IgD-negative memory B cell (primary cell): ENCODE results near the gene PIP4K2A. TPM values are rescaled to one million over a fixed set of nuclear protein-coding genes. Genes with fewer than 3 reads are reported as not detected.

Experiments used
- H3K27ac Mint-ChIP-seq, 3 donors: one replicate each; pipeline ENCODE4 v1.8.0; 2020 to 2022; ENCODE audit warnings: mild to moderate bottlenecking in 3 of 3, mixed read lengths in 3 of 3, moderate library complexity in 1 of 3
- H3K27me3 Mint-ChIP-seq: one replicate; pipeline ENCODE4 v1.8.0; 2021; ENCODE audit warnings: mixed read lengths
- H3K36me3 Mint-ChIP-seq: one replicate; pipeline ENCODE4 v1.8.0; 2020; ENCODE audit warnings: mild to moderate bottlenecking, mixed read lengths
- H3K4me1 Mint-ChIP-seq, 3 donors: one replicate each; pipeline ENCODE4 v1.8.0; 2020 to 2022; ENCODE audit warnings: mixed read lengths in 3 of 3, mild to moderate bottlenecking in 1 of 3
- H3K4me3 Mint-ChIP-seq, 4 donors: one replicate each; pipeline ENCODE4 v1.8.0; 2020 to 2022; ENCODE audit warnings: mild to moderate bottlenecking in 4 of 4, mixed read lengths in 4 of 4, moderate library complexity in 3 of 4
- H3K9me3 Mint-ChIP-seq, 3 donors: one replicate each; pipeline ENCODE4 v1.8.0; 2020 to 2021; ENCODE audit warnings: mixed read lengths in 3 of 3, mild to moderate bottlenecking in 1 of 3
- polyA plus RNA-seq: library from polyadenylated mRNA; unstranded; fragments of 300-500 nt; fragmentation: Illumina TruSeq; gene quantifications from one replicate; pipeline ENCODE4 v1.2.3, GENCODE V29; 2021

Gene PIP4K2A
- polyA plus RNA-seq, 1 donor from 2014 or later: 43.2 TPM

DNA sequence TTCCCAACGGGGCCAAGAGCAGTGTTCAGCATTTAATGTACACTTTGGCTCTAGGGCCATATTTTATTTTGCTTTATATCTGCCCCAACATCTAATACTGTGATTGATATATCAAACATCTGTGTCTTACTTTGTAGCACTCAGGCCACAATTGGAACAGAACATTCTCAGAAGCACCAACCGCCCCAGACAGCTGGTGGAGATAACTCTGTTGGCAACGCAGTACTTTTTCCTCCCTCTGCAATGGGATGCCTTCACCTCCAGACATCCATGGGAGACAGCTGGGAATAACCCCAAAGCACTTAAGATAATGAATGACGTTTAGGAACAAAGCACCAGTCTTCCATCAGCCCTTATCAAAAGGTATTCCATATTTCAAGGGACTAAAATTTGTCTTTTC, 57.4 kb downstream of the PIP4K2A start:
- no peaks in the 10 kb centered on the region for H3K27me3 Mint-ChIP-seq
- H3K9me3 Mint-ChIP-seq: no peaks in the 10 kb centered on the region
- peak overlapping the region in 2 of 3 donors; percentile 86 to 90 for H3K27ac Mint-ChIP-seq
- H3K4me3 Mint-ChIP-seq: peak overlapping the region in 3 of 4 donors; percentile 51 to 71 (median 69)
- peaks cover 7% of the 10 kb centered on the region for H3K36me3 Mint-ChIP-seq
- H3K4me1 Mint-ChIP-seq: peaks cover 65 to 76% (median 75%) of the 10 kb centered on the region in 3 donors

DNA sequence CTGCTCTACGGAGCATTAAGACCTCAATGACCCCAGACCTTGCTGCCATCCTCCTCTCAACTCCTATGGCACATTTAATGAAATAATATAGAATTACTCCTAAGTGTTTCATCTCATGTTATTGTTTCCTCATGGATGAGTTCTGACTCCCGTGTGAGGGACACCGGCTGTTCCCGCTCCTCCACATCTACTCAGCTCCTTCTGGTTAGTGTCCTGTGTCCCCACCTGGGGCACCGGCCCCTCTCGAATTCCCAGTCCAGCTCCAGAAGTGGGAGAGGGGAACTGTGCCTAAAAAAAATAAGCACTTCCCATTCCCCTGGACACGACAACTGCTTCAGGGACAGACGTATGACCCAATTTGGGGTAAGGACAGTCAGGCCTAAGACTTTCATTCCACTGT, 58.3 kb downstream of the PIP4K2A start:
- Mint-ChIP-seq H3K27ac (peak overlapping the region; percentile 82 to 94 (median 91)), H3K4me3 (peak overlapping the region in 3 of 4 donors; percentile 77 to 88 (median 83)), H3K36me3 (peaks cover 7% of the 10 kb centered on the region), H3K4me1 (peaks cover 68 to 79% (median 78%) of the 10 kb centered on the region in 3 donors), H3K9me3 (no peaks in the 10 kb centered on the region), H3K27me3 (no peaks in the 10 kb centered on the region)

DNA sequence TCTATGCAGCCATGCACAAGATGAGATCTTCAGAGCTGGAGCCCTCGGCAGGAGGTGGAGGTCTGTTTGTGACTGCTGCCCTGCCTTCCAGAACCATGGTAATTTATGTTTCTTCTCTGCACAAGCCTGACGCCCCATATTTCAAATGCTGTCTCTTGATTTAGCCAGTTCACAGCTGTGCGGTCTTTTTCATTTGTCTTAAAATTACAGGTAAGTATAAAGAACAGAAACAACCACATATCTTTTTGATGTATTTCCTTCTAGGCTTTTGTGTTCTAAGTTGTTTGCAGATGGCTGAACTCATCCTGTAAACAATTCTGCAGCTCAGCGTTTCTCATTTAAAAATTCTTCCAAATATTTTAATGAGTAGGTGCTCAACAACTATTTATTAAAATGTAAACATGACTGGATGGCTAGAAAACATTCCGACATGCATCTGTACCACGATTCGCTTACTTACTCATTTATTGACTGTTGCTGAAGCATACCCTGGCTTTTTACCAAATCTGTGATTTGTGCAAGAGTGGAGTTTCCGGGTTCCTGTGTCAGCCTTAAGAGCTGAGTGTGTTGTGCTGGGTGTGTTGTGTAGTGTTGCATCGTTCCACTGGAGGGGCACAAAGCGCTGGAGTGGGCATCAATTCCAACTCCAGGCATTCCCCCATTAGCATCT, 58.9 kb downstream of the PIP4K2A start:
- H3K27ac Mint-ChIP-seq: peak overlapping the region; percentile 82 to 94 (median 91)
- H3K9me3 Mint-ChIP-seq: no peaks in the 10 kb centered on the region
- H3K27me3 Mint-ChIP-seq: no peaks in the 10 kb centered on the region
- H3K36me3 Mint-ChIP-seq: peaks cover 7% of the 10 kb centered on the region
- H3K4me1 Mint-ChIP-seq: peaks cover 69 to 80% (median 79%) of the 10 kb centered on the region in 3 donors
- H3K4me3 Mint-ChIP-seq: peak overlapping the region; percentile 64 to 88 (median 80)

DNA sequence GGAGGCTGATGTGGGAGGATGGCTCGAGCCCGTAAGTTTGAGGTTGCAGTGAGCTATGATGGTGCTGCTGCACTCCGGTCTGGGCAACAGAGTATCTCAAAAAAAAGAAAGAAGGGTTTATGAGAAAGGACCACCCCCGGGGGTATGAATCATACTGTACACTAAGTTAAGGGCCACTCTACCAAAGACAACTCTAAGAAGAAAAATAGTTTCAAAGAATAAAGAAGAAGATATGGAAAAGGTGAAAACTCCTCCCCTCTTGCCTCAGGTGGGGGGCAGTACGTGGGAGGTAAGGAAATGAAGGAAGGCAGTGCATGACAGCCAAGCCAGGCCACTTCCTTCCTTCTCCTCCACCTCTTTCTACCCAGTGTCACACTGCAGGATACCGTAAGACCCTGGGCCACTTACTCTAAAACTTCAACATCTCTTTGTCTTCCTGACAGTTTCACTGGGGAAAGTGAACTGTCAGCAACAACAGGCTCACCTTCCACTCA, 61.3 kb downstream of the PIP4K2A start:
- peak overlapping the region; percentile 31 to 88 (median 50) for H3K4me3 Mint-ChIP-seq
- peaks cover 7% of the 10 kb centered on the region for H3K36me3 Mint-ChIP-seq
- H3K27ac Mint-ChIP-seq: peak overlapping the region; percentile 58 to 95 (median 87)
- H3K4me1 Mint-ChIP-seq: peaks cover 76 to 86% (median 82%) of the 10 kb centered on the region in 3 donors
- H3K27me3 Mint-ChIP-seq: no peaks in the 10 kb centered on the region
- no peaks in the 10 kb centered on the region for H3K9me3 Mint-ChIP-seq

DNA sequence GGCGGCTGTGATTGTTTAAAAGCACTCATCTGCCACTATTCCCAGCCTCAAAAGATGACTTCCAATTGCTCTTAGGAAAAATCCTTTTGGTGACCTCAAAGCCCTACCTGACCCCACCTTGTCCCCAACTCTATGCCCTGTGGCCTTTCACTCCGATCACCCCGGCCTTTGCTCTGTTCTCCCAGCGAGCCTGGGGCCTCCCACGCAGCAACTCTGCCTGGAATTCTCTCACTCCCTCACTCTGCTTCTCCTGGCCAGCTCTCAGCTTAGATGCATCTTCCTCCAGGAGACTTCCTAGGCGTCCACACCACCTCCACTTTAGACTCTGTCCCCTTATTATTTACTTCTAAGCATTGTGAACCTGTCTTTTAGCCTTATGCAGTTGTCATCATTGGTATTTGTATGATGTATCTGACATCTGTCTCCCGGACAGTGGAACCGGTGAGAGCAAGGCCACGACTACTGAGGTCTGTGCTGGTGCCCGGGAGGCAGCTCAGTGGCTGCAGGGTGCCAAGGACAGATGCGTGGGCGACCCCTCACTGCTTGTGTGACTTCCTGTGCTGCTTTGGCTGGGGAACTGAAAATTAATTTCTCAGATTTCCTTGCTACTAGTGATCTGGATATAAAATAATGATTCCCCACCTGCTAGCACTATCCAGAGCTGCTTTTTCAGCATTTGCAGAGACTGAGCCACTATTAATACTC, 63.0 kb downstream of the PIP4K2A start:
- Mint-ChIP-seq H3K27ac (peak overlapping the region; percentile 56 to 95 (median 92)), H3K27me3 (no peaks in the 10 kb centered on the region), H3K9me3 (no peaks in the 10 kb centered on the region), H3K4me3 (peak overlapping the region; percentile 31 to 91 (median 60)), H3K36me3 (no peaks in the 10 kb centered on the region), H3K4me1 (peaks cover 80 to 90% (median 85%) of the 10 kb centered on the region in 3 donors)

- Mint-ChIP-seq H3K9me3 (no peaks in the 10 kb centered on the region), H3K4me3 (peak overlapping the region; percentile 52 to 92 (median 74)), H3K36me3 (no peaks in the 10 kb centered on the region), H3K27ac (peak overlapping the region; percentile 55 to 81 (median 80)), H3K27me3 (no peaks in the 10 kb centered on the region), H3K4me1 (peaks cover 74 to 82% (median 80%) of the 10 kb centered on the region in 3 donors)
These were observed 64.4 kb downstream of the PIP4K2A start for GRCh38 chr10:22649994-22650393.

- peak overlapping the region; percentile 55 to 81 (median 80) for H3K27ac Mint-ChIP-seq
- no peaks in the 10 kb centered on the region for H3K9me3 Mint-ChIP-seq
- H3K4me1 Mint-ChIP-seq: peaks cover 75 to 80% (median 79%) of the 10 kb centered on the region in 3 donors
- no peaks in the 10 kb centered on the region for H3K27me3 Mint-ChIP-seq
- H3K36me3 Mint-ChIP-seq: no peaks in the 10 kb centered on the region
- H3K4me3 Mint-ChIP-seq: peak overlapping the region; percentile 52 to 92 (median 74)
These were observed 65.0 kb downstream of the PIP4K2A start for GRCh38 chr10:22649390-22649841.

DNA sequence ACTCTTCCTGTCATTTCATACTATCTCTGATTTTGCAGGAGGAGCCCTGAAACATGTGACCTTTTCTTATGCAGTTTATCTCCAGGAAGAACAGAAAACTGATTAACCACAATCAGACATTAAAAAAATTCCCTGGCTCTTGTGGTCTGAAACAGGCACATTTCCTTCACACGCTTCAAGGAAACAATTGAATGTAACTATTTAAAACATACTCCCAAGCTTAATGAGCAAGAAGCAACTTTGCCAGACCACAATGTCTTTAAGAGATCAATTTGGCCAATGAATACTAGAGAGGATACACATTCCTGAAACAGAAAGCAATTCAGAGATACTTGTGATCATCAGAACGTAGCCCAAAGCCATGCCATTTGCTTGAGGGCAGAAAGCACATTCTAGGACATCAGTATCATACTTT, 65.8 kb downstream of the PIP4K2A start:
- no peaks in the 10 kb centered on the region for H3K36me3 Mint-ChIP-seq
- peak overlapping the region; percentile 55 to 89 (median 81) for H3K27ac Mint-ChIP-seq
- peak overlapping the region; percentile 31 to 85 (median 58) for H3K4me3 Mint-ChIP-seq
- H3K4me1 Mint-ChIP-seq: peaks cover 80 to 85% (median 82%) of the 10 kb centered on the region in 3 donors
- no peaks in the 10 kb centered on the region for H3K9me3 Mint-ChIP-seq
- no peaks in the 10 kb centered on the region for H3K27me3 Mint-ChIP-seq

DNA sequence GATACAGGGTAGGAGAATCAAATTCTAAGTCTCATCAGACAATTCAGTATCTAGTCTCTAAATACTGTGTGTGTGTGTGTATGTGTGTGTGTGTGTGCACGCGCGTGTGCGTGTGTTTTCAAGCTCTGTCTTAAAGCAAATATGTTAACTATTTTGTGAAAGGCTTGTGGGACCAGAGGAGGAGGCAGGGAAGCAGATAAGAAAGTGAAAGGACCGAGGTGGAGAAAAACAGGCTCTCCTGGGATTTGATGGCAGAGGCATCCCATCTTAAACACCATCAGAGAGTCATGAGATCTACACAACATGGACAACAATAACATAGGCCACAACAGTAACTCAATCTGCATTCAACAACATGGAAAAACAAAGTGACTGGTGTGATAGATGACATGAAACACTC, 67.1 kb downstream of the PIP4K2A start:
- no peaks in the 10 kb centered on the region for H3K27me3 Mint-ChIP-seq
- peaks cover 78 to 83% (median 80%) of the 10 kb centered on the region in 3 donors for H3K4me1 Mint-ChIP-seq
- peak overlapping the region; percentile 55 to 89 (median 72) for H3K27ac Mint-ChIP-seq
- H3K9me3 Mint-ChIP-seq: no peaks in the 10 kb centered on the region
- no peaks in the 10 kb centered on the region for H3K36me3 Mint-ChIP-seq
- peak overlapping the region in 3 of 4 donors; percentile 18 to 85 (median 49) for H3K4me3 Mint-ChIP-seq

GRCh38 chr10:22646388-22646853, 68.0 kb downstream of the PIP4K2A start:
- Mint-ChIP-seq H3K36me3 (no peaks in the 10 kb centered on the region), H3K4me3 (peak overlapping the region in 3 of 4 donors; percentile 18 to 69 (median 65)), H3K27me3 (no peaks in the 10 kb centered on the region), H3K27ac (peak overlapping the region; percentile 55 to 89 (median 72)), H3K9me3 (no peaks in the 10 kb centered on the region), H3K4me1 (peaks cover 73 to 83% (median 74%) of the 10 kb centered on the region in 3 donors)

DNA sequence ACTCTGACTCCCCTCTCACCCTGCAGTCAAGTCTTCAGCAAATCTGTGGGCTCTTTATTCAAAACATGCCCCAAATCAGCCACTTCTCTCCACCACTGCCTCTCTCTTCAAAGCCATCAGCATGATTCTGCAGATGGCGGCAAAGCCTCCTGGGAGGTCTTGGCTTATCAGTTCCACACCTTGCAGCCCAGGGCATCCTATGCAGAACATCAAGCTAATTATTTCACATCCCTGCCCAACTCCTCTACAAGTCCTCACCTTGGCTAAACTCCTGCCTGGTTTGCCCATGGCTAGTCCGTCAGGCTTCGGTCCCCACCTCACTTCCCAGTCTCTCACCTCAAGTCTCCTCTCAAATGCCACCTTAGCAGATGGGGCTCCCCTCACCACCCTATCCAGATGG, 70.2 kb downstream of the PIP4K2A start:
- Mint-ChIP-seq H3K36me3 (no peaks in the 10 kb centered on the region), H3K4me3 (peak overlapping the region in 1 of 4 donors; percentile 76), H3K4me1 (peaks cover 52 to 74% (median 59%) of the 10 kb centered on the region in 3 donors), H3K27ac (peak overlapping the region in 2 of 3 donors; percentile 16 to 91), H3K9me3 (no peaks in the 10 kb centered on the region), H3K27me3 (no peaks in the 10 kb centered on the region)

- H3K36me3 Mint-ChIP-seq: peaks cover 2% of the 10 kb centered on the region
- peak overlapping the region; percentile 16 to 91 (median 59) for H3K27ac Mint-ChIP-seq
- peaks cover 51 to 73% (median 59%) of the 10 kb centered on the region in 3 donors for H3K4me1 Mint-ChIP-seq
- H3K9me3 Mint-ChIP-seq: no peaks in the 10 kb centered on the region
- H3K27me3 Mint-ChIP-seq: no peaks in the 10 kb centered on the region
- peak overlapping the region in 2 of 4 donors; percentile 76 to 82 for H3K4me3 Mint-ChIP-seq
These were observed 70.6 kb downstream of the PIP4K2A start for GRCh38 chr10:22643775-22644174.

- H3K27ac Mint-ChIP-seq: peak overlapping the region in 2 of 3 donors; percentile 76 to 91
- peaks cover 45 to 72% (median 57%) of the 10 kb centered on the region in 3 donors for H3K4me1 Mint-ChIP-seq
- no peaks in the 10 kb centered on the region for H3K9me3 Mint-ChIP-seq
- no peaks in the 10 kb centered on the region for H3K27me3 Mint-ChIP-seq
- H3K4me3 Mint-ChIP-seq: peak overlapping the region in 2 of 4 donors; percentile 43 to 82
- H3K36me3 Mint-ChIP-seq: peaks cover 2% of the 10 kb centered on the region
These were observed 71.3 kb downstream of the PIP4K2A start for GRCh38 chr10:22643116-22643515.

DNA sequence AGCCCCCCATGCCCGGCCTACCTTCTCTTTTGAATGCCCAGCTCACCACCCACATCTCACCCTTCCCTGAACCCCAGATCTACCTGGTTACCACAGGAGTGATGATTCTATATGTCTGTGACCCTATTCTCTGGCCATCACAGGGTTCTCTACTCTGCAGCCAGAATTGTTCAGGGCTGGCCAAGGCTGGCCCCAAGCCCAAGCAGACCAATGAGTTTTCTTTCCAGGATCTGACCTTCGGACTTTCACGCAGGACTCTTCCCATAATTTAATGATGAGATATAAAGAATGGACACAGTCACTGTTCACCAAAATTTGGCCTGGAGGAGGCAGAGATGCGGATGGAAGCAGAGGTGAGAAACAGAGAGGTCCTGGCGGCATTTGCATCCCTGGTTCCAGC, 72.6 kb downstream of the PIP4K2A start:
- peak overlapping the region in 2 of 3 donors; percentile 48 to 71 for H3K27ac Mint-ChIP-seq
- H3K27me3 Mint-ChIP-seq: no peaks in the 10 kb centered on the region
- peaks cover 0 to 4% (median 0%) of the 10 kb centered on the region in 3 donors for H3K9me3 Mint-ChIP-seq
- peaks cover 4% of the 10 kb centered on the region for H3K36me3 Mint-ChIP-seq
- H3K4me3 Mint-ChIP-seq: peak overlapping the region in 1 of 4 donors; percentile 67
- H3K4me1 Mint-ChIP-seq: peaks cover 40 to 68% (median 55%) of the 10 kb centered on the region in 3 donors
